HG03432 (cell line): ENCODE results near the gene TF.

ENCODE experiments used
- ATAC-seq: cut with Tn5 transposase; IDR thresholded peaks from one replicate; pipeline ENCODE4 v1.9.1; 2021; ENCODE audit warnings: mild to moderate bottlenecking, moderate library complexity; ENCODE audit not compliant: unreplicated experiment

TF gene

GRCh38 chr3:133805384-133805701 lies 59.1 kb downstream of the TF start:
- ATAC-seq = no peak

GRCh38 chr3:133805702-133806475 lies 59.7 kb downstream of the TF start, which contains the start of gene SRPRB:
Gene SRPRB (plus strand): TSS chr3:133805815. CDS start chr3:133805849, 34 bp downstream.
- peak; percentile 99 for ATAC-seq

DNA sequence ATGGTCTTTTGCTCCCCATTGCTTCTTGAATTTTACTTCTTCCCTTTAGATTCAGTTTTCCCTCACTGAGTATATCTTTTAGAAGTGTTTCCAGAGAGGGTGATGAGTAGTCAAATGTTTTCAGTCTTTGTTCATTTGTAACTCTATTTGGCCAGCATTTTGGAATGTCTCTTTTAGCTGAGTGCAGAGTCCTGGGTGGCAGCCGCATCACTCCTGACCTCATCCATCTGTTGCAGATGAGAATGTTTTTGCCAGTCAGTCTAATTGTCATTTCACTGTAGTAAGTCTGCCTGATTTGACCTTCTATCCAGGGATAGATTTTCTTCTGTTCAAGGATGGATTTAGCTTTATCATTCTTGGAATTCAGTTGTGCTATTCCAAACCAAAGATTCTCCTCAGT lies 66.7 kb downstream of the TF start:
- ATAC-seq = no peak

GRCh38 chr3:133815386-133815785 lies 69.2 kb downstream of the TF start:
- no peak for ATAC-seq

DNA sequence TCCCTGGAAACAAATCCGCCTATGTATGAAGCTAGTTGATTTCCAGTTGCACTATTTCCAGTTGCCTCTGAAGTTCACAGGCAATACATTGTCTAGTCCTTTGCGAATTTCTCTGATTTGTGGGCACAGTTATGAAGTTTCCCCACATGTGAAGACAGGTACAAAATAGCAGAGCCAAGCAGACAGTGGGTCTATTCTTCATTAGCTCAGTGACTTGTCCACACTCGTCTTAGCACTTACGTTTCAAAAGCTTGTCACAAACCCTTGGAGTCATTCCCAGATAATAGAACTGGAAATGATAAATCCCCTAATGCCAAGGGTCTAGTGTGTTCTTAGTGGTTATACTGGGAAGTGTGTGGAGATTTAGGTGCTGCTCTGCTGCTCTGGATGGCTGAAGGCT lies 73.9 kb downstream of the TF start:
- no peak for ATAC-seq

DNA sequence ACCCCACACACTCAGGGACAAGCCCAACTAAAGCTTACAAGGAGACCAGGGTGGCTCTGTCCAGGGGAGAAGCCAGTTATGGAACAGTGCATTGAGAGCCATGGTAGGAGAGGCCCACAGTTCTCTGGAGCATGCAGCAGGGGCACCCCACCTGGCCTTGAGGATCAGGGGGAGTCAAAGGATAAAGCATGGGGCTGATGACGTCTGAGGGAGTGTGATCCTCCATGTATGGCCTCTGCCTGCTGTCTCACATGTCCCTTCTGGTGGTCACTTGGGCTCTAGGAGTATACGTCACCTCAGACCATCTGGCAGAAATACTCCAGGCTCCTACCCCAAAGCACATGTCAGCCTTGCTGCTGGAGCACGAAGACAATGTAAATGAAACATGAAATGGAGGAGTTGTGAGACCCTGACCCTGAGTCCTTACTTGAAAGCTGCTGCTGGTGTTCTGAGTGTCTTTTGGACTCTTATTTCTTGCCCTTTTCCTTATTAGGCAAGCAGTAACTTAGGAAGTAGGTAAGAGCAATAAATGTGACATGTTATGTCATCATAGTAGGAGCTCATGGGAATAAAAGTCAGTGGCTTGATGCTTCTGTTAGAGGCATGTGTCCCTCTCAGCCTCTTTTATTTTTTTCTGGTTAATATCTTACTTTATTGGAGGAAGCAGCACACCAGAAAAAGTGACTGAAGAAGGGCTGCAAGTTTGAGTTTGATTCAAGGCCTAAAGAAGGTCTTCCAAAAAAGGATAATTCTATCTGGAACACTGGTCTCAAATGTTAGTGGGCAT lies 74.9 kb downstream of the TF start:
- no peak for ATAC-seq

DNA sequence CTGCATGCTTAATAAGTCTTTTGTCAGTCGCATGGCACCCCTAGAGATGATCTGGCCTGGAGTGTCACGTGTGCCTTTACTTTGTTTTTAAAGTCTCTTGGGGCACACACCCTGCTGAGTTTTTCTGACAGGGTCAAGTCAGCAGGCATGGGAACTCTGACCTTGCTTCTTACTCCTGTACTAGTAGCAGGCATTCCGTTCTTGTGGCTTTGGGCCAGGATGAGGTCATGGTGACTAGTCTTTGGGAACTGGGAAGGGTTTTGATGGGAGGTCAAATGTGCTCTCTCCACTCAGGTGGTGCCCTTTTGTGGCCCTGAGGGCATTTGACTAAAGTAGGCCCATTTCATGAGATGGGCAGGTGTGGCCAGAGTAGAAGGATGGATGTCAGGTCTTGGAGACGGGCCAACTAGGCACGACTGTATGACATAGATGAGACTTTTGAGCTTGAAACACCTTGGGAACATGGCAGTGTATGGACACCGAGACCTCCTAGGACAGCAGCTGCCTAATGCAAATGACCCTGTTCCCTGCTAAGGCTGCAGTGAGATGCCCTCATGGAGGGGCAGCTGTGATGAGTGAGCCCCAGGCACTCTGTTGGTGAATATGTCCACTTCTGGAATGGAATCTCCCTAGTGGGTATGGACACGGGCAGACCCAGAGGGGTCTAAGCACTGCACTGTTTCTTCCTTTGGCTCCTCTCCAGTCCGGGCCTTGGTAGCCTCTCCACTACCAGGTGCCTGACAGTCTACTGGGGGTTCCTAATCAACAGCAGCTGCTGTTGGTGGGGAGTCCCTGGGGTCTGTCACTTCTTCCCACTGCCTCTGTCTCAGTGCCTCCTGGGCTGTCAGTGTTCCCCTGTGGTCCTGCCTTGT lies 75.8 kb downstream of the TF start:
- no peak for ATAC-seq

- no peak for ATAC-seq
Observed at GRCh38 chr3:133824961-133825485, 78.8 kb downstream of the TF start.

DNA sequence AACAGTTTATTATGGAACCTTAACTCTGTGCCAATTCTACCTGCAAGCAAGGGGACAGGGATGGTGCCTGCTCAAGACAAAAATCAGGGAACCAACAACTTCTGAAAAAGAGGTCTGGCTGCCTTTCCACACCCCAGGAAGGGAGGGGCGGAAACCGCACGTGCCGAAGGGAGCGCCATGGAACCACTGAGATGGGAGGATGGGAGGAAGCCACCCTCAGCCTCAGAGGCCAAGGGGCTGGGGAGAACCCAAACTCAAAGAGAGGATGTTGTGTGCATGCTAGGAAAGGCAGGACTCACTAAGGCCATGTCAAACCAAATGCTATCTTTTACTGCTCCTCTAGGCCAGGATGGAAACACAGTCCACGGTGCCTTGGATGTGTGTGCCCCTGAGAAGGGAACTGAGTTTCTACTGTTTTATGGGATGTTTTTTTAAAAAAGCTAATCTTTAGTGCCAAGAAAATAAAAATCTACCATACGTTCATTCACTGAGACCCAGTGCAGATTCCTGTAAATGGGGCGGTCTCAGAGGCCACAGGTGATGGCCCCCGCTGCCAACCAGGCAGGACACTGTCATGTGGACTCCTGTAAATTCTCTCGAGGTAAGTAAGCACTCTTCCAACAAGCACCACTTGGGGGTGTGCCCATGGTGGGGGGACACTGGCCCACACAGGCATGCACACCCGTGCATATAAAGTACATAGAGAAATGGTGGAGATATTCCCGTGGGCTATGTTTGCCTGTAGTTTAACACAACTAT lies 80.0 kb downstream of the TF start:
- no peak for ATAC-seq

DNA sequence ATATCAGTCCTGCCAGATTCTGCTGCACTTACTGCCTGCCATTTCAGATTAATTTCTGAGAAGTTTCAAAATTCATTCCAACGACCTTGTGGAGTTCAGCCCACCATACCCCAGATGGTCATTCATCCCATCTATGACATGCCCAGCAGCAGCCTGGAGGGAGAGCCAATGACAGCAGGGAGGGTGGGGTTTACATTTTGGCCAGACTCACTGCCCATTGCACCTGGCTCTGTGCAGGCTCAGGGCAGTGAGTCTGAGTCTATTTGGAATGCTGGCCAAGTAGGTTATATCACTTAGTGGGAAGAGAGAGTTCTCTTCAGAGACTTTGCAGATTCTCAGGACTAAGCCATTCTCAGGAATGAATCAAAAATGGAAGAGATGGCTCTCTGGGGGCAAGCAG lies 80.9 kb downstream of the TF start:
- ATAC-seq = no peak

GRCh38 chr3:133827684-133828083 lies 81.5 kb downstream of the TF start:
- ATAC-seq = no peak

DNA sequence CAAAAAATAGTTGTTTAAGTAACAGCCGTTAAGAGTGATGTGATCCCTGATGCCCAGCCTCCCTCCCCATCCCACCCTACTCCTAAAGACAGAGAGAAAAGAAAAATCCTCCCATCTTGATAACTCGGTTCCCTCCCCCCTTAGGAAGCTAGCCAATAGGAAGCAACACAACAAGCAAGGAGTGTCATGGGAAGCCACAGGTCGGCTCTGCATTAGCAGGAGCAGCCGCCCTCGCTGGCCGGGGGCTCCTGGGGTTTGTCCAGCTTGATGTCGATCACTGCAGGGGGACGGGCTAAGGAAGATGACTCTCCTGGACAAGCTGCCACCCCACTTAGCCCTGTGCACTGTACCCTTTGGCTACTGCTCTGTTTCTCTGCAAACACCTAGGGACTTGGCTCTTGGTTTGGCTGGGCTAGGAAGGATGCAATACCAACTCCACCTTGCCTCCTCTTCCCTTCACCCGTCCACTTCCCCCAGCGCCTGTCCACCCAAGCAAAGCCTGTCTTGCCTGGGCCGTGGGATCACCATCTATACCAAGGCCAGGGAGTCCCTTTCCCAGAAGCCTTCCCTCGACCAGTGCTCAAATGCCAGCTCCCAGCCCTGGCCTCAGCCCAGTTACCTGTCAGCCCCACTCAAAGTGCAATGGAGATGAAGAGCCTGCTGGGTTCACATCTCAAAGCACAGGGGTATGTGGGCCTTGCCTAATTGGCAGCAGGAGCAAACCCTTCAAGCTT lies 82.5 kb downstream of the TF start:
- no peak for ATAC-seq

DNA sequence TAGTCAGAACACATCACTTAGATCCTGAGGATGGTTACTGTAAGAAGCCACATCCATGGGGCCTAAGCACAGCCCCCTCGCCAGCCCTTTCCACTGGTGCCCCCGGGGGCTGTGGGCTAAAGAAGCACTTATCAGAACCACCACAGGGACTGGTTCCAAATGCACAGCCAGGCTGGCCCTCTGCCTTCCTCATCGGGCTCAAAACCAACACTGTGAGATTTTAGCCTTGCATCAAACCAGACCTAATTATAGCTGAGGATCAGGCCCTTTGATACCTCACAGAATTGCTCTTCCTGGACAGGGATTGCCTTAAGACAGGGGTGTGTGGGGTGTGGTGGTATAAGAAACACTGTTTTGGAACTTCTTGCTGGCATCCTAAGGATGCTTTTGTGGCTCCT lies 83.1 kb downstream of the TF start:
- ATAC-seq = no peak

DNA sequence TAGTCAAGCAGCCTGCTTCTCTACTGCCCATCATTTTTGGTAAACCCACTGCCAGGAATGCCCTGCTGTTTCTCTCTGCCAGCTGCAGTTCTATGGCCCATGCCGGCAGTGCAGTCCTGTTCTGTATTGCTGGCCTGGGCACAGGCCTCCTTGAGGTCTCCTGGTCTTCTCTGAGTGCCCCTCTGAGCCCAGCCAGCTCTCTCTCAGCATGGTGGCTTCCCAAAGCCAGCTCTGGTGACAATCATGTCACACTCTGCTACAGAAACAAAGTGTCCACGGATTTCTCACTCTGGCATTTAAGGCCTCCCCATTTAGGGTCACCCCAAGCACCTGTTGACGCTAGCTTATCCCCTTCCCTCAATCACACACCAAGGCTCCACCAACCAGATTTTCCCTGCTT lies 83.9 kb downstream of the TF start:
- no peak for ATAC-seq

DNA sequence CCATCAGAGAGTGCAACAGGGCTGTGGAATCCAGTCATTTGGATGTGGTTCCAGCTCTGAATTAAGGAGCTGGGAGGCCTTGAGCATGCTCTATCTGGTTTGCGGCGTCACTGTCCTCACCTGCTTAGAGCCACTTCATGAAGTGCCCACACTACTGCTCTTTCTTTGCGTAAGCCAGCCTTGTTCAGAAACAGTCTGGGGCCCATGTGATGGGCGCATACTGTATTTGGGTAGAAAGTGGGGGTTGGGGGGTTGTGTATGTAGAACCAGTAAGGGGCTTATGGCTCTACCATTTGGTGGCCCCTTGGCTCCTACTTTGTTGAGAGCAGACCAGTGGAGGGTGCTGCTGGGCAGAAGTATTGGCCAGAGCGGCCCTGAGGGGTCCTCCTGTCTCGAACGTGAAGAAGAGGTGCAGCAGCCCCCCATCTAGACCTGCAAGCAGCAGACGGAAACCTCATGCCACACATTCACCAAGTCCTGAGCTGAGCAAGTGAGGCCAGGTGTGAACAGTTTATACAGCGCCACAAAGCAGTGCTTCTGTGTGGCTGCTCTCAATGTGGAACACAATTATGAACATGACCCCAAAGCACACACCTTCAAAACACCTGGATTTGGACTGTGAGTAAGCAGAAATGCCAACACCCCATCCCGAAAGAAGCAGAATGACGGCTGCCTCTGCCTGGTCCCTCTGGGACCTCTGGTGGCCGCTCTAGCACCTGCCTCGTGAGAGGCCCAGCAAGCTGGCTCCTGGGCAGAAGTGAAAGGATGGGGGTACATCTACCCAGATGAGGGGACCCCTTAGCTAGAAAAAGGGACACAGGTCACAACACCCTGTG lies 86.0 kb downstream of the TF start:
- ATAC-seq = no peak

DNA sequence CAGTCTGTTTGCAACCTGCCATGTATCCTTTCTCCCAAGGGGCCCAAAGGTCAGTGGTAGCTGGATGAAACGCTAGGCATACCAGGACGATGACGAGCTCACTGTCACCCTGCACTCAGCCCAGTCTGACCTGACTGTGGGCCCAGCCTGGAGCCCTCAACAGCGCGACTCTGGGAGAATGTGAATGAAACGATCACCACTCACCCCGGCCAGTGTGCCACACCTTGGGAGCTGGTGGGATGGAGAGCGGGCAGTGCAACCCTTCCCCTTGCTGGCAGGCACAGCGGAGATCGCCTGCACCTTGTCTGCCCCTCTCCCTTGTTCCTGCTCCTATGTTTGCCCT lies 86.6 kb downstream of the TF start:
- ATAC-seq = no peak

- ATAC-seq = no peak
Observed at GRCh38 chr3:133833267-133833666, 87.1 kb downstream of the TF start.

- no peak for ATAC-seq
Observed at GRCh38 chr3:133833880-133834620, 87.9 kb downstream of the TF start.
